ENCODE measurements around the gene PTPRZ1.

PTPRZ1 gene

GRCh38 chr7:121875203-121875602 lies 2.2 kb downstream of the PTPRZ1 start:
- H3K27ac ChIP-seq = no peak overlapping the region
- TF ChIP-seq CTCF (conservative IDR thresholded peaks at IDR 0.05) = no peak

GRCh38 chr7:121876656-121877500 lies 3.9 kb downstream of the PTPRZ1 start:
- no peak for TF ChIP-seq CTCF (conservative IDR thresholded peaks at IDR 0.05)
- no peak overlapping the region for H3K27ac ChIP-seq

- H3K27ac ChIP-seq = no peak overlapping the region
- no peak for TF ChIP-seq CTCF (conservative IDR thresholded peaks at IDR 0.05)
Observed at GRCh38 chr7:121878918-121879464, 6.0 kb downstream of the PTPRZ1 start.

- TF ChIP-seq CTCF (conservative IDR thresholded peaks at IDR 0.05) = no peak
- no peak overlapping the region for H3K27ac ChIP-seq
Observed at GRCh38 chr7:121879544-121879943, 6.6 kb downstream of the PTPRZ1 start.

GRCh38 chr7:121882731-121883130 lies 9.8 kb downstream of the PTPRZ1 start:
- no peak for TF ChIP-seq CTCF (conservative IDR thresholded peaks at IDR 0.05)
- H3K27ac ChIP-seq = no peak overlapping the region

- H3K27ac ChIP-seq = no peak overlapping the region
- no peak for TF ChIP-seq CTCF (conservative IDR thresholded peaks at IDR 0.05)
Observed at GRCh38 chr7:121885166-121885920, 12.4 kb downstream of the PTPRZ1 start.

- TF ChIP-seq CTCF (conservative IDR thresholded peaks at IDR 0.05) = no peak
Observed at GRCh38 chr7:121887634-121888033, 14.7 kb downstream of the PTPRZ1 start.

More at GRCh38 chr7:121887634-121888033, 14.7 kb downstream of the PTPRZ1 start:
- H3K27ac ChIP-seq = no peak overlapping the region
